GM18498 (cell line): ENCODE data around the gene TRIM7.
"Not testable (repeated sequence)": the region's sequence is repeated elsewhere in the genome, so short reads cannot be mapped to it uniquely, and the experiment has no call there.

ENCODE experiments used
- ATAC-seq: cut with Tn5 transposase; IDR thresholded peaks from one replicate; pipeline ENCODE4 v1.9.1; 2021; ENCODE audit warnings: mild to moderate bottlenecking, moderate library complexity; ENCODE audit not compliant: unreplicated experiment

The TRIM7 gene

GRCh38 chr5:181156758-181157157 is 48.2 kb downstream of the TRIM7 start:
- no peak for ATAC-seq

GRCh38 chr5:181153814-181154213 is 51.2 kb downstream of the TRIM7 start:
- no peak for ATAC-seq

GRCh38 chr5:181152406-181152805 is 52.6 kb downstream of the TRIM7 start:
- no peak for ATAC-seq

GRCh38 chr5:181151146-181151545 is 53.9 kb downstream of the TRIM7 start:
- ATAC-seq: no peak

- no peak for ATAC-seq
These were observed 54.9 kb downstream of the TRIM7 start for GRCh38 chr5:181149806-181150733.

- ATAC-seq: no peak
These were observed 55.6 kb downstream of the TRIM7 start for GRCh38 chr5:181149355-181149754.

- not testable (repeated sequence) for ATAC-seq
These were observed 57.9 kb downstream of the TRIM7 start, which contains the start of gene OR2V2 for GRCh38 chr5:181146927-181147636. OR2V2 (plus strand) TSS chr5:181147586; CDS start chr5:181154943, 7,357 bp downstream.

GRCh38 chr5:181145133-181145532 is 59.9 kb downstream of the TRIM7 start:
- ATAC-seq: no peak
